ENCODE data around the gene LRRC75A.

DNA sequence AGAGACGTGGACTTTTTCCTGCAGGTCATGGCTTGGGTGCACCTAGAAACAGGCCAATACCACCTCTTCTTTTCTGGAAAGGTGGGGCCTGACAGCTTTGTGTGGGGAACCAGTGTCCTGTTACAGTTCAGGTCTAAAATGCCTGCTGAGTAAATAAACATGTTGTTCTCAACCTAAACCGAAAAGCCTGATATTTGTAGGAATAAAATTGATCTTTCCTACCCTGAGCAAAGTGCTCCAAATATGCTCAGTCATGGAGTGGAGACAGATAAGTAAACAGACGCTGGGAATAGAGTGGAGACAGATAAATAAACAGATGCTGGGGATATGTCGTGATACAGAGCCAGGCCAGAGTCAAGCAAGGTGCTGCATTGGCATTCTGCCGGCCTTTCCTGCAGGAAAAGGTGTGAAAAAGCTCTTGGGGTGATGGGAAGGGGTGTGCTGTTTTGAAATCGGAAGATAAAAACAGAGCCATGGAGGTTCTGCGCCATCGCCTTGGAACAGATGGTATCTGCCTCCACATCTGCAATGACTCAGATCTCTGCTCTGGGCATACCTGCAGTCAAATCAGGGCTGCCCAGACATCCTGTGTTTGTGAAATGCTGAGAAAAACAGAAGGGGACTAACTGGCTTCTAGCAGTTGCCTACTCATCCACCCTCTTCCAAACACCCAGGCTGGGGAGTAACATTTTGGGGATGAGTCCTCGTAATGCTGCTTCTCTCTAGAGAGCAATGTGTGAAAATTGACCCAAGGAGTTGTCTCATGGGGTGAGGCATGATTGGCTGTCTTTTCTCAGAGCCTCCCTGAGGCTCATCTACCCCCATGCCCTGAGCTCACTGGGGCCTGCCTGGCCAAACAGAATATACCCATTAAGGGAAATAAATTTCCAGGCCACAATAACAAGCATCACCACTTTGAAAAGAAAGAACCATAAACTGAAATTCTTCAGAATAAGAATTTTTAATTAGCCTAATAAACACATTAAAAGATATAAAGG, 93.4 kb downstream of the LRRC75A start:
- TF ChIP-seq GATA3 (IDR thresholded peaks at IDR 0.05; ENCODE audit: low read depth, low read length) (peak; percentile 53; the same call in 1 of the 2 replicates), GATA2 (IDR thresholded peaks at IDR 0.05; ENCODE audit: low read depth, low read length) (peak; percentile 94)

Data from SH-SY5Y (cell line).